H1 (cell line): ENCODE data around the gene FGF18. TPM values are rescaled to one million over a fixed set of nuclear protein-coding genes. Genes with fewer than 3 reads are reported as not detected.
A peak's percentile ranks its signal among the peaks of the same experiment; 100 is the strongest.

Source experiments
- CTCF ChIA-PET: fragments of 300-600 bp; sonication (Branson Sonifier 250); formaldehyde crosslinking; loops from one replicate; lab custom pipeline; 2021; ENCODE audit not compliant: partially characterized antibody; lab: Charles Lee
- POLR2A ChIA-PET: fragments of 300-600 bp; sonication (Branson Sonifier 250); formaldehyde crosslinking; loops from one replicate; lab custom pipeline; 2021; ENCODE audit warnings: inconsistent platforms; ENCODE audit not compliant: partially characterized antibody; lab: Charles Lee
- DNase-seq, 2 experiments: peaks; one replicate each; pipeline versions ENCODE4 v3.0.0 to v3.0.0-alpha.2; 2010 to 2022; ENCODE audit warnings: low spot score in 2 of 2, low read depth in 1 of 2, mixed read lengths in 1 of 2
- FAIRE-seq: peaks from 2 replicates; lab custom pipeline; 2011; peaks lifted over from hg19 to GRCh38; lab: Jason Lieb, UNC
- H2AFZ ChIP-seq: 2 replicates; pipeline ENCODE4 v1.8.1; 2012; ENCODE audit warnings: low read length, inconsistent platforms
- H2AK5ac ChIP-seq: 2 replicates; pipeline ENCODE4 v1.6.1; 2013; ENCODE audit warnings: low read depth, low read length
- H2BK120ac ChIP-seq: replicated peaks from 2 replicates; pipeline ENCODE3; 2013; ENCODE audit warnings: low read depth, low read length, inconsistent platforms
- H2BK12ac ChIP-seq: 2 replicates; pipeline ENCODE4 v1.6.1; 2013; ENCODE audit warnings: low read depth, low read length
- H2BK15ac ChIP-seq: 2 replicates; pipeline ENCODE4 v1.6.1; 2013; ENCODE audit warnings: low read length
- H2BK20ac ChIP-seq: 2 replicates; pipeline ENCODE4 v1.6.1; 2013; ENCODE audit warnings: low read length
- H2BK5ac ChIP-seq: 2 replicates; pipeline ENCODE4 v1.6.1; 2013; ENCODE audit warnings: low read depth, low read length
- H3K14ac ChIP-seq: 2 replicates; pipeline ENCODE4 v1.6.1; 2013; ENCODE audit warnings: inconsistent platforms; ENCODE audit not compliant: insufficient read length
- H3K18ac ChIP-seq: 2 replicates; pipeline ENCODE4 v1.6.1; 2013; ENCODE audit warnings: low read length; ENCODE audit errors: extremely low read depth
- H3K23ac ChIP-seq: 2 replicates; pipeline ENCODE4 v1.6.1; 2013; ENCODE audit warnings: inconsistent platforms; ENCODE audit not compliant: insufficient read length
- H3K23me2 ChIP-seq: 2 replicates; pipeline ENCODE4 v1.6.1; 2013; ENCODE audit warnings: low read depth, low read length
- H3K27ac ChIP-seq: 2 replicates; pipeline ENCODE4 v1.6.1; 2011; ENCODE audit warnings: low read depth, low read length, inconsistent platforms
- H3K27me3 ChIP-seq, 4 experiments: replicated peaks in 1 of 4; 1 replicate in 1 of 4; 2 replicates in 3 of 4; pipeline versions ENCODE4 v1.6.1 to v1.8.1; 2011 to 2013; ENCODE audit warnings: low read length in 3 of 4, mild to moderate bottlenecking in 3 of 4, inconsistent platforms in 2 of 4, mixed read lengths in 2 of 4, moderate library complexity in 1 of 4; ENCODE audit not compliant: control insufficient read depth in 3 of 4, insufficient read depth in 3 of 4; ENCODE audit errors: extremely low read depth in 1 of 4
- H3K36me3 ChIP-seq, 4 experiments: 2 replicates each; pipeline versions ENCODE4 v1.6.1 to v1.8.1; 2011 to 2013; ENCODE audit warnings: mild to moderate bottlenecking in 4 of 4, low read length in 3 of 4, moderate library complexity in 2 of 4, control low read depth in 1 of 4, inconsistent platforms in 1 of 4; ENCODE audit not compliant: insufficient read depth in 4 of 4, control insufficient read depth in 2 of 4
- H3K4ac ChIP-seq: replicated peaks from 2 replicates; pipeline ENCODE3; 2013; ENCODE audit warnings: low read length, low read depth, mixed read lengths, inconsistent platforms; ENCODE audit not compliant: insufficient read length
- H3K4me1 ChIP-seq, 4 experiments: replicated peaks in 1 of 4; 1 replicate in 1 of 4; 2 replicates in 3 of 4; pipeline versions ENCODE4 v1.6.1 to v1.8.1; 2011 to 2013; ENCODE audit warnings: low read length in 3 of 4, inconsistent platforms in 2 of 4, mixed read lengths in 1 of 4; ENCODE audit not compliant: insufficient read depth in 4 of 4, control insufficient read depth in 3 of 4
- H3K4me2 ChIP-seq, 2 experiments: 2 replicates each; pipeline versions ENCODE4 v1.6.1 to v1.8.1; 2011 to 2013; ENCODE audit warnings: low read depth in 2 of 2, low read length in 2 of 2, control low read depth in 1 of 2, inconsistent platforms in 1 of 2, mild to moderate bottlenecking in 1 of 2; ENCODE audit not compliant: insufficient read depth in 1 of 2
- H3K4me3 ChIP-seq, 4 experiments: fragments of 200-600, 300-600 bp in 1 of 4; sonication (generic), shearing (Covaris generic), sonication (Bioruptor Twin) in 1 of 4; 2 replicates each; pipeline versions ENCODE4 v1.5.1 to v1.8.1; 2011 to 2016; ENCODE audit warnings: low read length in 4 of 4, low read depth in 3 of 4, control low read depth in 2 of 4, inconsistent platforms in 2 of 4, mild to moderate bottlenecking in 2 of 4, mixed read lengths in 1 of 4, moderate library complexity in 1 of 4; ENCODE audit not compliant: insufficient read depth in 2 of 4; ENCODE audit errors: extremely low read depth in 1 of 4
- H3K56ac ChIP-seq: replicated peaks from 2 replicates; pipeline ENCODE3; 2013; ENCODE audit warnings: low read depth, mild to moderate bottlenecking, mixed read lengths, low read length, inconsistent platforms; ENCODE audit not compliant: insufficient read length
- H3K79me1 ChIP-seq: 2 replicates; pipeline ENCODE4 v1.6.1; 2013; ENCODE audit warnings: low read depth, low read length, control low read depth
- H3K79me2 ChIP-seq, 2 experiments: 2 replicates each; pipeline versions ENCODE4 v1.6.1 to v1.8.1; 2012 to 2013; ENCODE audit warnings: low read length in 2 of 2, mild to moderate bottlenecking in 2 of 2, inconsistent platforms in 1 of 2; ENCODE audit not compliant: insufficient read depth in 2 of 2, control insufficient read depth in 1 of 2
- H3K9ac ChIP-seq, 4 experiments: replicated peaks in 1 of 4; 1 replicate in 1 of 4; 2 replicates in 3 of 4; pipeline versions ENCODE4 v1.6.1 to v1.8.1; 2011 to 2013; ENCODE audit warnings: low read depth in 3 of 4, low read length in 3 of 4, control low read depth in 2 of 4, mild to moderate bottlenecking in 2 of 4, moderate library complexity in 2 of 4, inconsistent platforms in 1 of 4; ENCODE audit errors: extremely low read depth in 1 of 4
- H3K9me3 ChIP-seq, 2 experiments: 2 replicates each; pipeline versions ENCODE4 v1.6.1 to v1.8.1; 2012 to 2013; ENCODE audit warnings: mild to moderate bottlenecking in 2 of 2, moderate library complexity in 2 of 2, control low read depth in 1 of 2, inconsistent platforms in 1 of 2, low read depth in 1 of 2, low read length in 1 of 2, mixed read lengths in 1 of 2; ENCODE audit not compliant: insufficient read depth in 2 of 2
- H4K20me1 ChIP-seq, 2 experiments: replicated peaks in 1 of 2; 2 replicates each; pipeline versions ENCODE3 to v1.8.1; 2011 to 2013; ENCODE audit warnings: inconsistent platforms in 2 of 2, low read length in 2 of 2, mild to moderate bottlenecking in 1 of 2; ENCODE audit not compliant: insufficient read depth in 2 of 2, control insufficient read depth in 1 of 2
- H4K5ac ChIP-seq: 2 replicates; pipeline ENCODE4 v1.6.1; 2013; ENCODE audit warnings: low read length, low read depth, mixed read lengths, inconsistent platforms; ENCODE audit not compliant: insufficient read length
- H4K8ac ChIP-seq: 2 replicates; pipeline ENCODE4 v1.8.0; 2013; ENCODE audit warnings: mild to moderate bottlenecking, moderate library complexity, low read length, inconsistent platforms; ENCODE audit not compliant: insufficient read depth; ENCODE audit errors: extremely low read depth
- H4K91ac ChIP-seq: replicated peaks from 2 replicates; pipeline ENCODE3; 2013; ENCODE audit warnings: low read length, mixed read lengths, inconsistent platforms; ENCODE audit not compliant: insufficient read length
- YY1 ChIP-seq: IDR thresholded peaks from 2 replicates; pipeline ENCODE4 v1.6.1; 2011; ENCODE audit warnings: low read depth, mild to moderate bottlenecking, low read length
- WGBS, 2 experiments: shearing (Covaris generic) in 1 of 2; methylation state at CpG; one replicate each; pipeline versions ENCODE4 v1.1.6 to v1.1.7; 2013 to 2015; ENCODE audit warnings: low lambda C conversion rate in 2 of 2, mixed read lengths in 2 of 2, inconsistent platforms in 1 of 2, low coverage in 1 of 2, missing lambda C conversion rate in 1 of 2; ENCODE audit not compliant: insufficient replicate concordance in 2 of 2, insufficient coverage in 1 of 2, insufficient read length in 1 of 2; ENCODE audit errors: extremely low coverage in 1 of 2, missing lambda C conversion rate in 1 of 2; 5-methylcytosine and 5-hydroxymethylcytosine counted together
- polyA plus RNA-seq, 7 experiments: library from polyadenylated mRNA; depleted of rRNA in 3 of 7; stranded (reverse) in 5 of 7; unstranded in 2 of 7; fragments of >200 nt in 5 of 7; fragments of 200-250 nt in 2 of 7; gene quantifications; 1 replicate in 5 of 7; 2 replicates in 1 of 7; 4 replicates in 1 of 7; pipeline versions ENCODE4 v1.2.1 to v1.2.3, GENCODE V29; 2011 to 2013; ENCODE audit warnings: missing spikeins in 2 of 7, mixed read lengths in 2 of 7
- total RNA-seq: library from RNA; stranded (reverse); fragmentation: NEBNext Ultra II Directional; extraction: Animal tissue kit (Norgen Biotek cat#: 25700); gene quantifications from 2 replicates; pipeline ENCODE4 v1.2.1, GENCODE V29; 2021

Gene FGF18
- total and polyA plus RNA-seq, 2 of the 8 experiments (the other 6 are each of a cell fraction or from before 2014, with no cell fraction given): 0.54 to 1.3 TPM

- H3K14ac ChIP-seq: no peak overlapping the region
- H3K79me1 ChIP-seq: no peaks in the 10 kb centered on the region
- peak overlapping the region; percentile 68; the same call in 1 of the 2 replicates for H2BK12ac ChIP-seq
- H3K56ac ChIP-seq: no peak overlapping the region
- CTCF ChIA-PET: interaction anchor here (1.0 to 6.3 kb wide), 8 partner anchors 8 to 472 kb away, joined by 3 to 56 read pairs (median 5); partner anchors contain the start of gene FGF18
- no peak overlapping the region for H3K27ac ChIP-seq
- no peak overlapping the region for H4K91ac ChIP-seq
- no peak overlapping the region for H3K9ac ChIP-seq
- H4K8ac ChIP-seq: no peak overlapping the region
- H2BK5ac ChIP-seq: no peak overlapping the region
- H3K79me2 ChIP-seq: no peaks in the 10 kb centered on the region
- H3K36me3 ChIP-seq: no peaks in the 10 kb centered on the region
- H3K4ac ChIP-seq: no peak overlapping the region
- FAIRE-seq: no peak
- no peak overlapping the region for H2BK20ac ChIP-seq
- DNase-seq: no peak
- no peak overlapping the region for H2BK120ac ChIP-seq
- H2BK15ac ChIP-seq: 0 out of 2 replicates have a peak overlapping the region, but pooled peaks have one; percentile 46
- no peaks in the 10 kb centered on the region; the same call in 1 of the 2 replicates for H3K23me2 ChIP-seq
- TF ChIP-seq YY1: no peak
- H3K27me3 ChIP-seq: no peaks in the 10 kb centered on the region
- H2AFZ ChIP-seq: no peak overlapping the region
- peaks cover 0 to 34% (median 23%) of the 10 kb centered on the region in 4 experiments; a peak in 6 of 7 replicates for H3K4me1 ChIP-seq
- H4K5ac ChIP-seq: no peak overlapping the region
- H3K23ac ChIP-seq: no peak overlapping the region
- H4K20me1 ChIP-seq: peaks cover 0 to 2% of the 10 kb centered on the region in 2 experiments
- no peak overlapping the region for H2AK5ac ChIP-seq
- no peak overlapping the region for H3K4me3 ChIP-seq
- H3K18ac ChIP-seq: no peak overlapping the region
- POLR2A ChIA-PET: interaction anchor here (0.6 to 1.3 kb wide), 3 partner anchors 13 to 325 kb away, joined by 3 to 5 read pairs (median 4); no protein-coding TSS in a partner anchor
- 91% methylated on average over 19 of the region's 20 CpGs; no CpG with 5 or more reads in 1 of the 2 experiments for WGBS, 2 experiments
- no peak overlapping the region for H3K4me2 ChIP-seq
- H3K9me3 ChIP-seq: no peaks in the 10 kb centered on the region
Measured at GRCh38 chr5:171435908-171436307, 16.5 kb downstream of the FGF18 start.
